Loucy (cell line): ENCODE data around the gene AKR1B15.

Experiments used
- EZH2phosphoT487 ChIP-seq: fragments of 200-600 bp; IDR thresholded peaks from 2 replicates; pipeline ENCODE4 v1.6.1; 2018; ENCODE audit warnings: antibody characterized with exemption, mild to moderate bottlenecking, moderate library complexity, borderline replicate concordance
- TF ChIP-seq, protein P1 (sequence below): fragments of 200-600 bp; sonication (generic); conservative IDR thresholded peaks from 2 replicates; pipeline ENCODE4 v1.5.1; 2014; ENCODE audit warnings: mild to moderate bottlenecking, antibody characterized with exemption, low read length

DNA sequence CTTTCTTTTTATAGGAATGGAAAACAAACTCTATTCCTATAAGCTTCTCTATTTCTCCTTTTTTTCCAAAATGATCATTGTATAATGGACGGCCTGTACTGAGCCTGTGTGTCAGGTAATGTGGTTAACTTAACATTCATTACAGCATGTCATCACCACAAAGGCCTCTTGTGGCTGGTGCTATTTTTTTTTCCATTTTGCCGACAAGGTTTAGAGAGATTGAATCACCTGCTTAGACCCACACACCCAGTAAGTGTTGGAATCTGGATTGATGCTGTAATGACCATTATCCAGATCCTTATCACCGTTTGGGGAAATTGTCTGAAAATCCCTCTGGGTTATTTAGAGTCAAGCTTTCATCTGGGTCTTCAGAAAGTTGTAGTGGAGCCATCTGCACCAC, 18.5 kb downstream of the AKR1B15 start:
- TF ChIP-seq, protein P1, sequence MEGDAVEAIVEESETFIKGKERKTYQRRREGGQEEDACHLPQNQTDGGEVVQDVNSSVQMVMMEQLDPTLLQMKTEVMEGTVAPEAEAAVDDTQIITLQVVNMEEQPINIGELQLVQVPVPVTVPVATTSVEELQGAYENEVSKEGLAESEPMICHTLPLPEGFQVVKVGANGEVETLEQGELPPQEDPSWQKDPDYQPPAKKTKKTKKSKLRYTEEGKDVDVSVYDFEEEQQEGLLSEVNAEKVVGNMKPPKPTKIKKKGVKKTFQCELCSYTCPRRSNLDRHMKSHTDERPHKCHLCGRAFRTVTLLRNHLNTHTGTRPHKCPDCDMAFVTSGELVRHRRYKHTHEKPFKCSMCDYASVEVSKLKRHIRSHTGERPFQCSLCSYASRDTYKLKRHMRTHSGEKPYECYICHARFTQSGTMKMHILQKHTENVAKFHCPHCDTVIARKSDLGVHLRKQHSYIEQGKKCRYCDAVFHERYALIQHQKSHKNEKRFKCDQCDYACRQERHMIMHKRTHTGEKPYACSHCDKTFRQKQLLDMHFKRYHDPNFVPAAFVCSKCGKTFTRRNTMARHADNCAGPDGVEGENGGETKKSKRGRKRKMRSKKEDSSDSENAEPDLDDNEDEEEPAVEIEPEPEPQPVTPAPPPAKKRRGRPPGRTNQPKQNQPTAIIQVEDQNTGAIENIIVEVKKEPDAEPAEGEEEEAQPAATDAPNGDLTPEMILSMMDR = no peak
- TF ChIP-seq EZH2phosphoT487 = no peak
